Memory B cell (primary cell): ENCODE data around the gene MRPL39.
A peak's percentile ranks its signal among the peaks of the same experiment; 100 is the strongest.

ENCODE experiments used
- ATAC-seq: fragments of 150-1000 bp; cut with Tn5 transposase; 2 replicates; pipeline ENCODE4 v1.10.0; 2021; ENCODE audit warnings: low read depth, mild to moderate bottlenecking, moderate library complexity
- DNase-seq, 2 donors: peaks; one replicate each; pipeline ENCODE4 v3.0.0; 2022; ENCODE audit warnings: low spot score in 2 of 2
- H3K27ac Mint-ChIP-seq: one replicate; pipeline ENCODE4 v1.8.0; 2022; ENCODE audit warnings: mild to moderate bottlenecking, moderate library complexity, mixed read lengths
- H3K27me3 Mint-ChIP-seq: one replicate; pipeline ENCODE4 v1.8.0; 2022; ENCODE audit warnings: mixed read lengths
- H3K36me3 Mint-ChIP-seq: one replicate; pipeline ENCODE4 v1.8.0; 2022; ENCODE audit warnings: mild to moderate bottlenecking, mixed read lengths
- H3K4me1 Mint-ChIP-seq: one replicate; pipeline ENCODE4 v1.8.0; 2022; ENCODE audit warnings: mixed read lengths
- H3K4me3 Mint-ChIP-seq: one replicate; pipeline ENCODE4 v1.8.0; 2022; ENCODE audit warnings: mild to moderate bottlenecking, moderate library complexity, mixed read lengths
- H3K9me3 Mint-ChIP-seq: one replicate; pipeline ENCODE4 v1.8.0; 2022; ENCODE audit warnings: mixed read lengths

The MRPL39 gene

GRCh38 chr21:25583370-25584130 lies 23.7 kb downstream of the MRPL39 start:
- peak; percentile 52 for ATAC-seq
- Mint-ChIP-seq H3K4me3 (no peak overlapping the region), H3K36me3 (peaks cover 19% of the 10 kb centered on the region), H3K9me3 (no peaks in the 10 kb centered on the region), H3K4me1 (peaks cover 17% of the 10 kb centered on the region), H3K27ac (peak overlapping the region; percentile 83), H3K27me3 (no peaks in the 10 kb centered on the region)
- no peak for DNase-seq

- H3K27ac Mint-ChIP-seq = peak overlapping the region; percentile 83
- H3K36me3 Mint-ChIP-seq = peaks cover 22% of the 10 kb centered on the region
- H3K4me3 Mint-ChIP-seq = no peak overlapping the region
- H3K9me3 Mint-ChIP-seq = no peaks in the 10 kb centered on the region
- DNase-seq = no peak
- no peaks in the 10 kb centered on the region for H3K27me3 Mint-ChIP-seq
- ATAC-seq = no peak
- H3K4me1 Mint-ChIP-seq = peaks cover 24% of the 10 kb centered on the region
Measured at GRCh38 chr21:25582888-25583287, 24.4 kb downstream of the MRPL39 start.

GRCh38 chr21:25582164-25582790 lies 25.0 kb downstream of the MRPL39 start:
- Mint-ChIP-seq H3K36me3 (peaks cover 24% of the 10 kb centered on the region), H3K4me3 (no peak overlapping the region)
- ATAC-seq = no peak

GRCh38 chr21:25581582-25581981 lies 25.7 kb downstream of the MRPL39 start:
- H3K4me3 Mint-ChIP-seq = no peak overlapping the region
- no peak for DNase-seq

More at GRCh38 chr21:25582164-25582790, 25.0 kb downstream of the MRPL39 start:
- no peaks in the 10 kb centered on the region for H3K27me3 Mint-ChIP-seq
- peak overlapping the region; percentile 83 for H3K27ac Mint-ChIP-seq
- DNase-seq = no peak
- peaks cover 30% of the 10 kb centered on the region for H3K4me1 Mint-ChIP-seq
- no peaks in the 10 kb centered on the region for H3K9me3 Mint-ChIP-seq

GRCh38 chr21:25580912-25581260 lies 26.4 kb downstream of the MRPL39 start:
- Mint-ChIP-seq H3K4me3 (no peak overlapping the region), H3K9me3 (no peaks in the 10 kb centered on the region), H3K36me3 (peaks cover 22% of the 10 kb centered on the region), H3K27me3 (no peaks in the 10 kb centered on the region), H3K27ac (no peak overlapping the region), H3K4me1 (peaks cover 26% of the 10 kb centered on the region)
- ATAC-seq = no peak
- no peak for DNase-seq

More at GRCh38 chr21:25581582-25581981, 25.7 kb downstream of the MRPL39 start:
- Mint-ChIP-seq H3K4me1 (peaks cover 30% of the 10 kb centered on the region), H3K27ac (peak overlapping the region; percentile 83), H3K36me3 (peaks cover 23% of the 10 kb centered on the region), H3K27me3 (no peaks in the 10 kb centered on the region), H3K9me3 (no peaks in the 10 kb centered on the region)
- no peak for ATAC-seq

GRCh38 chr21:25579226-25580013 lies 27.9 kb downstream of the MRPL39 start:
- no peak overlapping the region for H3K27ac Mint-ChIP-seq
- H3K27me3 Mint-ChIP-seq = no peaks in the 10 kb centered on the region
- no peaks in the 10 kb centered on the region for H3K9me3 Mint-ChIP-seq
- H3K4me3 Mint-ChIP-seq = no peak overlapping the region
- peaks cover 29% of the 10 kb centered on the region for H3K4me1 Mint-ChIP-seq
- peaks cover 23% of the 10 kb centered on the region for H3K36me3 Mint-ChIP-seq
- no peak for DNase-seq
- ATAC-seq = no peak

- Mint-ChIP-seq H3K27me3 (no peaks in the 10 kb centered on the region), H3K9me3 (no peaks in the 10 kb centered on the region), H3K4me1 (peaks cover 27% of the 10 kb centered on the region), H3K36me3 (peaks cover 21% of the 10 kb centered on the region), H3K27ac (peak overlapping the region; percentile 55), H3K4me3 (no peak overlapping the region)
- DNase-seq (no peak), ATAC-seq (no peak)
Measured at GRCh38 chr21:25578056-25578961, 29.0 kb downstream of the MRPL39 start.

GRCh38 chr21:25577424-25578055 lies 29.7 kb downstream of the MRPL39 start:
- H3K9me3 Mint-ChIP-seq = no peaks in the 10 kb centered on the region
- H3K27ac Mint-ChIP-seq = peak overlapping the region; percentile 60
- no peak overlapping the region for H3K4me3 Mint-ChIP-seq
- peaks cover 21% of the 10 kb centered on the region for H3K36me3 Mint-ChIP-seq
- no peaks in the 10 kb centered on the region for H3K27me3 Mint-ChIP-seq
- DNase-seq (no peak), ATAC-seq (no peak)
- peaks cover 24% of the 10 kb centered on the region for H3K4me1 Mint-ChIP-seq

- peak overlapping the region; percentile 98 for H3K27ac Mint-ChIP-seq
- no peaks in the 10 kb centered on the region for H3K27me3 Mint-ChIP-seq
- H3K4me1 Mint-ChIP-seq = peaks cover 45% of the 10 kb centered on the region
- H3K36me3 Mint-ChIP-seq = peaks cover 16% of the 10 kb centered on the region
- peak overlapping the region; percentile 81 for H3K4me3 Mint-ChIP-seq
- DNase-seq (peak in 1 of 2 donors; percentile 34), ATAC-seq (peak; percentile 78)
- no peaks in the 10 kb centered on the region for H3K9me3 Mint-ChIP-seq
Measured at GRCh38 chr21:25573409-25574206, 33.7 kb downstream of the MRPL39 start.

GRCh38 chr21:25572861-25573310 lies 34.4 kb downstream of the MRPL39 start:
- Mint-ChIP-seq H3K27ac (peak overlapping the region; percentile 98), H3K4me1 (peaks cover 44% of the 10 kb centered on the region), H3K27me3 (no peaks in the 10 kb centered on the region), H3K9me3 (no peaks in the 10 kb centered on the region), H3K4me3 (peak overlapping the region; percentile 81), H3K36me3 (peaks cover 12% of the 10 kb centered on the region)
- ATAC-seq (peak; percentile 61), DNase-seq (peak in 1 of 2 donors; percentile 14)

- Mint-ChIP-seq H3K9me3 (no peaks in the 10 kb centered on the region), H3K36me3 (peaks cover 8% of the 10 kb centered on the region), H3K27ac (peak overlapping the region; percentile 93), H3K4me1 (peaks cover 45% of the 10 kb centered on the region), H3K4me3 (no peak overlapping the region), H3K27me3 (no peaks in the 10 kb centered on the region)
- DNase-seq (no peak), ATAC-seq (no peak)
Measured at GRCh38 chr21:25571726-25572121, 35.6 kb downstream of the MRPL39 start.

GRCh38 chr21:25569711-25570110 lies 37.6 kb downstream of the MRPL39 start:
- no peaks in the 10 kb centered on the region for H3K9me3 Mint-ChIP-seq
- peaks cover 58% of the 10 kb centered on the region for H3K4me1 Mint-ChIP-seq
- peak overlapping the region; percentile 91 for H3K27ac Mint-ChIP-seq
- peak overlapping the region; percentile 64 for H3K4me3 Mint-ChIP-seq
- DNase-seq = no peak
- H3K27me3 Mint-ChIP-seq = no peaks in the 10 kb centered on the region
- no peak for ATAC-seq
- peaks cover 1% of the 10 kb centered on the region for H3K36me3 Mint-ChIP-seq
